ENCODE data around the gene CHRDL1. TPM values are rescaled to one million over a fixed set of nuclear protein-coding genes. Genes with fewer than 3 reads are reported as not detected.

CHRDL1 gene
- total RNA-seq, 1 experiment from 2014 or later: 0.12 TPM

GRCh38 chrX:110745288-110745687 lies 50.3 kb downstream of the CHRDL1 start:
- DNase-seq (ENCODE audit: extremely low read depth, low read depth): no peak

- no peak for DNase-seq (ENCODE audit: extremely low read depth, low read depth)
Measured at GRCh38 chrX:110743679-110744340, 51.8 kb downstream of the CHRDL1 start.

GRCh38 chrX:110741213-110741796 lies 54.3 kb downstream of the CHRDL1 start:
- no peak for DNase-seq (ENCODE audit: extremely low read depth, low read depth)

- DNase-seq (ENCODE audit: extremely low read depth, low read depth): no peak
Measured at GRCh38 chrX:110734894-110735541, 60.6 kb downstream of the CHRDL1 start.

GRCh38 chrX:110734271-110734670 lies 61.3 kb downstream of the CHRDL1 start:
- no peak for DNase-seq (ENCODE audit: extremely low read depth, low read depth)

- no peak for DNase-seq (ENCODE audit: extremely low read depth, low read depth)
Measured at GRCh38 chrX:110733166-110733565, 62.5 kb downstream of the CHRDL1 start.

- no peak for DNase-seq (ENCODE audit: extremely low read depth, low read depth)
Measured at GRCh38 chrX:110732266-110732665, 63.4 kb downstream of the CHRDL1 start.

GRCh38 chrX:110723844-110724243 lies 71.8 kb downstream of the CHRDL1 start:
- DNase-seq (ENCODE audit: extremely low read depth, low read depth): no peak

GRCh38 chrX:110722135-110722534 lies 73.5 kb downstream of the CHRDL1 start:
- DNase-seq (ENCODE audit: extremely low read depth, low read depth): no peak

- no peak for DNase-seq (ENCODE audit: extremely low read depth, low read depth)
Measured at GRCh38 chrX:110713666-110714065, 82.0 kb downstream of the CHRDL1 start.

GRCh38 chrX:110706446-110706845 lies 89.2 kb downstream of the CHRDL1 start:
- no peak for DNase-seq (ENCODE audit: extremely low read depth, low read depth)

- no peak for DNase-seq (ENCODE audit: extremely low read depth, low read depth)
Measured at GRCh38 chrX:110703641-110704040, 92.0 kb downstream of the CHRDL1 start.

- no peak for DNase-seq (ENCODE audit: extremely low read depth, low read depth)
Measured at GRCh38 chrX:110699109-110699508, 96.5 kb downstream of the CHRDL1 start.

GRCh38 chrX:110698696-110699095 lies 96.9 kb downstream of the CHRDL1 start:
- DNase-seq (ENCODE audit: extremely low read depth, low read depth): no peak

- DNase-seq (ENCODE audit: extremely low read depth, low read depth): no peak
Measured at GRCh38 chrX:110692866-110693265, 102.8 kb downstream of the CHRDL1 start.

- DNase-seq (ENCODE audit: extremely low read depth, low read depth): no peak
Measured at GRCh38 chrX:110691446-110691845, 104.2 kb downstream of the CHRDL1 start.

GRCh38 chrX:110684653-110685052 lies 111.0 kb downstream of the CHRDL1 start:
- DNase-seq (ENCODE audit: extremely low read depth, low read depth): no peak

GRCh38 chrX:110683925-110684324 lies 111.7 kb downstream of the CHRDL1 start:
- DNase-seq (ENCODE audit: extremely low read depth, low read depth): no peak

GRCh38 chrX:110678591-110678990 lies 117.0 kb downstream of the CHRDL1 start:
- no peak for DNase-seq (ENCODE audit: extremely low read depth, low read depth)

- DNase-seq (ENCODE audit: extremely low read depth, low read depth): no peak
Measured at GRCh38 chrX:110675886-110676285, 119.7 kb downstream of the CHRDL1 start.

GRCh38 chrX:110671068-110671803 lies 124.4 kb downstream of the CHRDL1 start:
- DNase-seq (ENCODE audit: extremely low read depth, low read depth): no peak

Measured in NCI-H460 (cell line).